K562 (cell line): ENCODE data around the gene SLC25A36. TPM values are rescaled to one million over a fixed set of nuclear protein-coding genes. Genes with fewer than 3 reads are reported as not detected.

Experiments
- AFF4 ChIP-seq: sonication (generic); formaldehyde crosslinking; IDR thresholded peaks from 2 replicates; pipeline ENCODE4 v1.8.0; 2023; ENCODE audit warnings: mild to moderate bottlenecking, missing genetic modification reagents
- ASH1L ChIP-seq: fragments of 450-650 bp; IDR thresholded peaks from 2 replicates; pipeline ENCODE4 v1.6.1; 2018; ENCODE audit warnings: borderline replicate concordance, mild to moderate bottlenecking, low read depth; ENCODE audit not compliant: partially characterized antibody
- CSDE1 ChIP-seq, 2 experiments: fragments of 450-650 bp; IDR thresholded peaks; 2 replicates each; pipeline ENCODE4 v1.6.1; 2016; ENCODE audit warnings: mild to moderate bottlenecking in 1 of 2
- FOXK2 ChIP-seq, 2 experiments: fragments of 450-650 bp; IDR thresholded peaks in 1 of 2; conservative IDR thresholded peaks in 1 of 2; 2 replicates each; pipeline ENCODE4 v1.6.1; 2016; ENCODE audit warnings: low read depth in 2 of 2, mild to moderate bottlenecking in 1 of 2
- IRF1 ChIP-seq: sonication (generic); formaldehyde crosslinking; IDR thresholded peaks from 2 replicates; pipeline ENCODE4 v1.8.0; 2022; ENCODE audit warnings: missing genetic modification reagents, mild to moderate bottlenecking, borderline replicate concordance
- IRF9 ChIP-seq: fragments of 450-650 bp; IDR thresholded peaks from 2 replicates; pipeline ENCODE4 v1.6.1; 2016; ENCODE audit warnings: missing biosample characterization, missing genetic modification characterization
- L3MBTL2 ChIP-seq: fragments of 450-650 bp; IDR thresholded peaks from 2 replicates; pipeline ENCODE4 v1.6.1; 2016; ENCODE audit warnings: mild to moderate bottlenecking, moderate library complexity
- MAZ ChIP-seq, 2 experiments: fragments of 450-650 bp in 1 of 2; sonication (generic) in 1 of 2; formaldehyde crosslinking; IDR thresholded peaks in 1 of 2; conservative IDR thresholded peaks in 1 of 2; 2 replicates each; pipeline versions ENCODE4 v1.4.0 to v1.5.0; 2020; ENCODE audit warnings: mild to moderate bottlenecking in 1 of 2, missing genetic modification reagents in 1 of 2
- MIER1 ChIP-seq: fragments of 450-650 bp; IDR thresholded peaks from 2 replicates; pipeline ENCODE4 v1.6.1; 2016; ENCODE audit warnings: antibody characterized with exemption, mild to moderate bottlenecking, low read depth
- NONO ChIP-seq, 2 experiments: fragments of 200-400 bp in 1 of 2; fragments of 450-650 bp in 1 of 2; formaldehyde crosslinking in 1 of 2; IDR thresholded peaks; 2 replicates each; pipeline ENCODE4 v1.6.1; 2017; ENCODE audit warnings: low read depth in 2 of 2, mild to moderate bottlenecking in 2 of 2, moderate library complexity in 2 of 2, low read length in 1 of 2
- POLR2AphosphoS5 ChIP-seq: IDR thresholded peaks from 2 replicates; pipeline ENCODE4 v1.6.1; 2011; ENCODE audit warnings: mild to moderate bottlenecking, low read depth, low read length, moderate library complexity; ENCODE audit not compliant: control insufficient read depth, insufficient read depth
- SP2 ChIP-seq: IDR thresholded peaks from 2 replicates; pipeline ENCODE4 v1.6.1; 2011; ENCODE audit warnings: mild to moderate bottlenecking, low read depth, low read length, moderate library complexity; ENCODE audit not compliant: poor library complexity, severe bottlenecking; ENCODE audit errors: extremely low read depth
- SREBF1 ChIP-seq: fragments of 150-350 bp; IDR thresholded peaks from 2 replicates; pipeline ENCODE4 v1.6.1; 2014; ENCODE audit warnings: antibody characterized with exemption, low read depth, low read length, borderline replicate concordance
- STAG1 ChIP-seq: sonication (generic); formaldehyde crosslinking; IDR thresholded peaks from 2 replicates; pipeline ENCODE4 v1.5.0; 2020; ENCODE audit warnings: missing genetic modification reagents, borderline replicate concordance
- TCF3 ChIP-seq: sonication (generic); formaldehyde crosslinking; IDR thresholded peaks from 2 replicates; pipeline ENCODE4 v1.4.0; 2020; ENCODE audit warnings: mild to moderate bottlenecking, missing genetic modification reagents
- TEAD2 ChIP-seq: fragments of 450-650 bp; IDR thresholded peaks from 2 replicates; pipeline ENCODE4 v1.6.1; 2016; ENCODE audit warnings: missing genetic modification characterization, control low read depth, missing compliant biosample characterization
- TFAP4 ChIP-seq: sonication (generic); formaldehyde crosslinking; IDR thresholded peaks from 2 replicates; pipeline ENCODE4 v1.8.0; 2022; ENCODE audit warnings: missing genetic modification reagents, mild to moderate bottlenecking, moderate library complexity, borderline replicate concordance
- ZNF217 ChIP-seq: sonication (generic); formaldehyde crosslinking; IDR thresholded peaks from 2 replicates; pipeline ENCODE4 v1.8.0; 2022; ENCODE audit warnings: mild to moderate bottlenecking, missing genetic modification reagents
- ZNF384 ChIP-seq: IDR thresholded peaks from 2 replicates; pipeline ENCODE4 v1.6.1; 2012; ENCODE audit warnings: low read depth, low read length, improper control_type of control experiment
- ZNF76 ChIP-seq: fragments of 250-450 bp; sonication (Bioruptor Pico); IDR thresholded peaks from 2 replicates; pipeline ENCODE4 v1.4.0; 2020; ENCODE audit warnings: mild to moderate bottlenecking, moderate library complexity, borderline replicate concordance
- polyA plus RNA-seq, 8 experiments: library from polyadenylated mRNA; depleted of rRNA in 4 of 8; stranded (reverse) in 5 of 8; unstranded in 3 of 8; fragments of >200 nt; fragmentation: Nextera tagmentation in 2 of 8; fragmentation: Illumina TruSeq in 1 of 8; extraction: Ambion mirVana in 2 of 8; extraction: Trizol in 1 of 8; gene quantifications; 2 replicates each; pipeline versions ENCODE4 v1.2.1 to v1.2.3, GENCODE V29; 2011 to 2014; ENCODE audit warnings: inconsistent platforms in 1 of 8, missing spikeins in 1 of 8
- total RNA-seq, 7 experiments: library from RNA; depleted of rRNA in 6 of 7; stranded (reverse); fragments of >200 nt in 6 of 7; fragmentation: Illumina TruSeq in 2 of 7; extraction: Trizol in 2 of 7; gene quantifications; 2 replicates each; pipeline versions ENCODE4 v1.2.1 to v1.2.3, GENCODE V29; 2011 to 2021; ENCODE audit warnings: low replicate concordance in 1 of 7

SLC25A36 gene
- total and polyA plus RNA-seq, 9 of the 15 experiments (the other 6 are each of a cell fraction or from before 2014, with no cell fraction given): 12.0 to 95.3 (median 43.3) TPM

GRCh38 chr3:140941434-140942220 is at the start of gene SLC25A36 (continued):
- peak; percentile 84 for TF ChIP-seq TFAP4 (CRISPR knock-in tag)
- peak; percentile 82; the same call in 1 of the 2 replicates for TF ChIP-seq IRF1 (CRISPR knock-in tag)
- TF ChIP-seq ZNF217 (CRISPR knock-in tag): 0 out of 2 replicates have a peak, but pooled peaks have one; percentile 66
- no peak for TF ChIP-seq MIER1
- TF ChIP-seq TCF3: 0 out of 2 replicates have a peak, but pooled peaks have one; percentile 7
- peak; percentile 23; the same call in 1 of the 2 replicates for TF ChIP-seq SREBF1
- TF ChIP-seq SP2: peak; percentile 20
- no peak for TF ChIP-seq TEAD2 (tag)
- no peak for TF ChIP-seq ZNF76 (CRISPR knock-in tag)
- peak; percentile 86 to 90 for TF ChIP-seq MAZ (CRISPR knock-in tag; conservative IDR thresholded peaks at IDR 0.05 in 1 of 2, IDR thresholded peaks at IDR 0.05 in 1 of 2)
- TF ChIP-seq ASH1L: peak; percentile 49
- peak; percentile 47 to 74; a peak in 2 of 4 replicates for TF ChIP-seq NONO (IDR thresholded peaks at IDR 0.05; ENCODE audit: low read depth in 2 of 2, low read length in 1 of 2)
- peak; percentile 89 for TF ChIP-seq POLR2AphosphoS5
- peak; percentile 98 for TF ChIP-seq L3MBTL2
- no peak for TF ChIP-seq ZNF384
- TF ChIP-seq FOXK2 (conservative IDR thresholded peaks at IDR 0.05 in 1 of 2, IDR thresholded peaks at IDR 0.05 in 1 of 2; ENCODE audit: low read depth in 2 of 2): peak; percentile 98 to 99
- peak in 1 of 2 experiments; percentile 76; a peak in 1 of 4 replicates for TF ChIP-seq CSDE1 (IDR thresholded peaks at IDR 0.05)
- no peak for TF ChIP-seq IRF9 (tag)
- peak; percentile 75 for TF ChIP-seq AFF4 (CRISPR knock-in tag)
- TF ChIP-seq STAG1 (CRISPR knock-in tag): no peak
